HUDEP-2 (cell line): ENCODE measurements around the gene KANSL1L.

ENCODE experiments used
- DNase-seq, 76 experiments: peaks; one replicate each; lab custom pipeline; 2025; ENCODE audit not compliant: unreplicated experiment in 76 of 76; lab: John Stamatoyannopoulos, UW

KANSL1L gene

DNA sequence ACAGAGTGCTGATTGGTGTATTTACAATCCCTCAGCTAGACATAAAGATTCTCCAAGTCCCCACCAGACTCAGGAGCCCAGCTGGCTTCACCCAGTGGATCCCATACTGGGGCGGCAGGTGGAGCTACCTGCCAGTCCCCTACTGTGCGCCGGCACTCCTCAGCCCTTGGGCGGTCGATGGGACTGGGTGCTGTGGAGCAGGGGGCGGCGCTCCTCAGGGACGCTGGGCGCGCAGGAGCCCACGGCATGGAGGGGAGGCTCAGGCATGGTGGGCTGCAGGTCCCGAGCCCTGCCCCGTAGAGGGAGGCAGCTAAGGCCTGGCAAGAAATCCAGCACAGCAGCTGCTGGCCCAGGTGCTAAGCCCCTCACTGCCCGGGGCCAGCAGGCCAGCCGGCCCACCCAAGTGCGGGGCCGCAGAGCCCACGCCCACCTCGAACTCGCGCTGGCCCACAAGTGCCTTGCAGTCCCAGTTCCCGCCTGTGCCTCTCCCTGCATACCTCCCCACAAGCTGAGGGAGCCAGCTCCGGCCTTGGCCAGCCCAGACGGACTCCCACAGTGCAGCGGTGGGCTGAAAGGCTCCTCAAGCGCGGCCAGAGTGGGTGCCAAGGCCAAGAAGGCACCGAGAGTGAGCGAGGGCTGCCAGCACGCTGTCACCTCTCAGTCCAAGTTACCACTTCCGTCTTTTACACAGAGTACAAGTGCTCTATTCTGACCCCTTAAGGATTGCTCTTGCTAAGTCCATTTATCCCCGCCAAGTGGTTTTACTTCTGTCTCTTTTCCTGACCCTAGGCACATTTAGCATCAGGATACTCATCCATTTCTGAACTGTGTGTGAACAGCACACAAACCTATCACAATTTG is 170.5 kb downstream of the KANSL1L start:
- DNase-seq = no peak

DNA sequence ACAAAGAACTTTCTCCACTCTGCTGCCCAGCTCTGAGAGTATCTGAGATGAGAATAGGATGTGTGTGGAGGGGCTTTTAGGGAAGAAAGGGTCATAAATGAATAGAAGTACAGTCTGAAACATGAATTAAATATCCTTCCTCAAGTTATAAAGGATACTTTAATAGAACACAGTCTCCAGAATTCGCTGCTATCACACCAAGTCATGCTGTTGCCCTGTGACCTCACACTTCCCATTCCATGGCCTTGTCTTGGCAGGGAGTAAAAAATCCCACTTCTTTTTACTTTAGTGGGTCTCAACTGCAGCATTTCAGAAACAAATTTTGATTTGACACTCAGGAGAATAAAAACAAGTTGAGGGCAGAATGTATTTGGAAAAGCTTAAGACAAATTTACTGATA is 172.6 kb downstream of the KANSL1L start:
- DNase-seq = no peak

DNA sequence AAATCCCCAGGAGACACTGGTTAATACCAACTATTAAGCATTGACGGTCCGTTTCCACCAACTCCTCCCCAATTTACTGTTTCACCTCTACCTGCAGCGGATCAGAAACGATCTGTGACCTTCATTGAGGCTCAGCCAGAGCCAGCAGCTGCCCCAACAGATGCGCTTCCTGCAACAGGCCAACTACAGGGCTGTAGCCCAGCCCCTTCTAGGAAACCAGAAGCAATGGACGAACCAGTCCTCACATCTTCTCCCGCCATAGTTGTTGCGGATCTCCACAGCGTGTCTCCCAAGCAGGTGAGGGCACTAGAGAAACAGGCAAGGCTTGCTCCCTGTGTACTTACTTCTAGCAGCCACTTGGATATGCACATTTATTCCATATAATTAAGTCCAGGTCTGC is 177.2 kb downstream of the KANSL1L start:
- DNase-seq = no peak

DNA sequence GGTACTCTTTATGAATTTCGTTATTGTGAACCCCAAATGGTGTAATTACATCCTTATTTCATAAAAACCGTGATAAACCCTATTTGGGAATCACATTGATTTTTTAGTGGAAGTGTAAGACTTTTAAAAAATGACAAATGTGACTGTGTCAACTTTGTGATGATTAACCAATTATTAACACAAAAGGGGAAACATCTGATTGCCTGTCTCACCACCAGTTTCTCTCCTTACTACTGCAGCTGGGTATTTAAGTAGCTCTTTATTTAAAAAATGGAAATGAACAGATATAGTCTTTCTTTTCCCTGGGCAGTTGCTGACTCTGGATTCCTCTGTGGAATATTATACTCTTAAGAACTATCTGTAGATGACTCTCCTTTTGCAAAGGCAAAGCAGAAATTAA is 180.4 kb downstream of the KANSL1L start:
- DNase-seq = no peak

DNA sequence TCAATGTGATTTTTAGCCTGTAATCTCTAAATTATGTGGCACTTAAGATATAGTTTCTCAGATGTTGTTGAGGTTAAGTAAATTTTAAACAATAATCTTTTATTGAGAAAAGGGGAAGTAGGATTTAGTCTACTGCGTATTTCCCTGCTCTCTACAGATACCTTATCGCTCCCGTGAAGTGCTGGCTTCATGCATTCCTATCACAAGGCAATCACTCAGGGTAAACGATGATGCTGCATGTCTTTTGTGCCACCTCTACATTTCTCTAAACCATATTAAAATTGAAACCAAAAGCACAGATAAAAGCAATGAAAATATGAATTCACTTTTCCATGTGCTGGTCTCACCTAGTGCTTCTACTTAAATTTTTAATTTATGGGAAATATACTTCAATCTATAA is 183.2 kb downstream of the KANSL1L start:
- peak in 39 of 76 experiments; percentile 1 to 67 (median 25) for DNase-seq

DNA sequence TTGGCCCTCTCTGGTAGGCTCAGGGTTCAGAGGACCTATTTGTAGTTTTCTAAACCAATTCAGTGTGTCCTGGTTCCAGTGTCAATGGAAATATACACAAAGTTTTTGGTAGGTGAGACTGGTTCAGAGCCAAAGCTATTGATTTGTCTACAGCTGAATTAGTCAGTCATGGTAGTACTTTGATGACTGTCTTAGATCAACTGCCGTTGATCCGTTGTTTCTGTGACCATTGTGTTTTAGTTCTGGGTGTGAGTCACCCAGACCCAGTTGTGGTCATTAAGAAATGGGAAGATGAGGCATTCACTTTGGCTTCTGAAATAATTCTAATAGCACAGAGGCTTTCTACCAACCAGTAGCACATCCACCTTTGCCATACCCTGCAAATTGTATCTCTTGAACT is 184.8 kb downstream of the KANSL1L start:
- DNase-seq = no peak

DNA sequence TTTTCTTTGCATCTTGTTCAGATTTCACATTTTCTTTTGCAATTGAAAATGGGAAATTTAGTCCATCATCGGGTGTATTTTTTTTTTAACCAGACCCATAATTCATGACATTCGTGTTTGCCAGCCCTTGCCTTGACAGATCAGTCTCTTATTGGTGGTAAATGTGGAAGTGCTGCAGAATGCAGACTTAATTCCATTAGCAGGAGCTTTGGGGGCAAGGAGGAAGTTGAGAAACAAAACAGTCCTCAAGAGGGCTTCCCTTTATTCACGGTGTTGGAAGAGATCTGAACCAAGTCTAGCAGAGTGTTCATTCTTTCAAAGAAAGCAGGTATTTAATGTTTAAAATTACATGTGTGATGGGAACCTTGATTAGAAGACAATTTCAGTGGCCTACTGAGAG is 185.3 kb downstream of the KANSL1L start:
- no peak for DNase-seq

DNA sequence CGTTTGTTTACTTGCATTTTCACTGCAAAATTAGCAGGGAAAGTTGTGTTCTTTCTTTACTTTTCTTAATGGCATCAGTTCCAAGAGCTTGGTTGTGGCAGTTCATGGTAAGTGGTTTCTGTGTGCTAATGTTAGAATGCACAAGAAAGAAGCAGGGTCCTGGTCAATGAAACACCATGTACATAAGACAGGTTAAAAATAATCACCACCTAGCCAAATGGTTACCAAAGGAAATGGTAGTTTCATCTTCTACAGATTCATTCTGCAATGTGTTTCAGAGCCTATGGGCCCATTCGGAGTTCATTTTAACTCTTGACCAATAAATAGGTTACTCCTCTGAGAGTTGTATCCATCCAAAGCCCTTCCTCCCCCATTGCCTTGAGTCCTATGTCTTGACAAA is 186.9 kb downstream of the KANSL1L start:
- no peak for DNase-seq

DNA sequence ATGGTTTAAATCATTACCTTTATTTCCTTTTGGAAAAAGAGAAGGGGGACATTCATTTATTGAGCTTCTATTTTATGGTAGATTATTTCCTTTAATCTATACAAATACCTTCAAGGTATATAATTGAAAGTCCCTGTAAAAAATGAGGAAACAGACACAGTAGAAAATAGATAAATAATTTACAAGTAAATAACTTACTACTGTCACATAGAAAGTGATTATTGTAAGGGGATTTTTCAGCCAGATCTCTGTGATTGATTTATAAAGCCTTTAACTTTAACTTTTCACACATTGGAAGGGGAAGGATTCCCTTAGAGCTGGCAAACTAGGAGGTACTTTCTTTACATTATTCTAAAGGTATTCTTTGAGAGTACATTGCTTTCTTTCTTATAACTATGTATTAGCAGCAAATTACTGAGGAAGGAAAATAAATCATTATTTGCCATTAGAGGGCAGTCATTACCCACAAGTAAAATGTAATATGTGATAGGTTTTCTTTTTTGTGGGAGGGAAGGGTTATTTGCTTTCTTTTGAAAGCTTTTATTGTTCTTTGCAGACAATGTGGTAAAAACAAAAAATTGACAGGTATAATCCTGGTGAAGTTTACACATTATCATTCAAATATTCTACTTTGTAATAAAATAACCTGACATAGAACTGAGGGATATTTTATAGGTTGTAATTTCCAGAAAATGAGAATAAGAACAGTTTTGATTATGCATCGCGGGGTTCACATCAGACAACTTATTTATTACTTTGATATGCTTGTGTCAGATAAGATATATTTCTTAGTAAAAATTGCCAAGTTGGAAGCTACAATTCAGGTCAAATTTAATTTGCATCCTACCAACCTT is 193.6 kb downstream of the KANSL1L start:
- peak in 13 of 76 experiments; percentile 5 to 30 (median 11) for DNase-seq

DNA sequence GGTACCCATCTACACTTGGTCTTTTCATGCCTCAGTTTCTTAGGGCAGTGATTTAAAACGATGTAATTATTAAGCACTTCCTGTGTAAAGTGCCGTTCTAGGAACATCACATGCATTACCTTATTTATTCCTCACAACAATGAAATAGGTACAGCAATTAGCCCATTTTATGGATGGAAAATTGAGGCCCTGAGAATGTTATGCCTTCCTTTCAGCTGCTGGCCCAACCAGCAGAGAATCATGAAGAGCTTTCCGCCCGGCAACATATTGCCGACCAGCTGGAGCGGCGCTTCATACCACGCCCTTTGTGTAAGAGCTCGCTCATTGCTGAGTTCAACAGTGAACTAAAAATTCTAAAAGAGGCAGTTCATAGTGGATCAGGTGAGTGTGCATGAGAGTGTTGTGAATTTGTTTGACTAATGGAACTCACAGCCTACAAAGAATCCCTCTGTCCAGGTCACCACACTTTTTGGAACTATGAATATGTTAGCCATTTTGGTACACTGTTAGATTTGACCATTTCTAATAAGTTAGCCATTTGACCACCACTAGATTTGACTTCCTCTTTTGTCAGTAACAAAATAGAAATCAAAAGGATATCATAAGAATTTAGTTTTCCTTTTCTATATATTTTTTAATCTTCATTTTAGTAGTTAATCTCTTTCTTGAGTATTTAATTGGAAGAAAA is 194.4 kb downstream of the KANSL1L start:
- no peak for DNase-seq

DNA sequence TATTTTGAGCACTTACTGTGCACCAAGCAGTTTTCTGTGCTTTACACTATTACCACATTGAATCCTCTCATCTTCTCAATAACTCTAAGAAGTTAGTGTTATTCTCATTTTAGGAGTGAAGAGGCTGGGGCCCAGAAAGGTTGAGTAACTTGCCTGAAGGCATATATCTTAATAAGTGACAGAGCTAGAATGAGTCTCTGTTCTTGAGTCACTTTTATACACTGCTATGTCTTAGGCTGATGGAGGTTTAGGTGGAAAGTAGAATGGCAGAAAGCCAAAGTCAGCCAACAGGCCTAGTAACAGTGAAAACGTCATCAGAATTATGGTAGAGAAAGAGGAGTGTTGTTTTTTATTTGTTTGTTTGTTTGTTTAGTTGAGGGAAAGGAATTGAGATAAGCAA is 196.6 kb downstream of the KANSL1L start:
- no peak for DNase-seq

DNA sequence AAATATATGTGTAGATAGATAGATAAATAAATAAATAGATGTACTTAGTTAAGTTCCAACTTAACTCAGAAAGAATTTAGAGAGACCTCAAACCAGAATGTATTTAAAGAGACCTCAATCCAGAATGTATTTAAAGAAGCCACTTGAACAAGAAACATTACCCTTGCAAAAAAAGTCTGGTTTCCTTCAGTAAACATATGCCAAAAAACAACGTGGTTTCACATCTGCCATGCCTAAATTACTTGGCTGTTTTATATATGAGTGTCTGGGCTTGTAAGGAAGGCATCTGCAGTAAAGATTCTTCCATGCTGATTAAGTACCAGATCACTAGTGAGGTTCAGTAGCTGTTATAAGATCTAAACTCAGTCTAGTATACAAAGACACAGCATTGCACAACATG is 197.9 kb downstream of the KANSL1L start:
- DNase-seq = no peak
